ENCODE results near the gene CCNI.
"Not testable (repeated sequence)": the region's sequence is repeated elsewhere in the genome, so short reads cannot be mapped to it uniquely, and the experiment has no call there.

GRCh38 chr4:77080806-77081205, 5.0 kb upstream of the CCNI start:
- not testable (repeated sequence) for TF ChIP-seq CTCF, EZH2 (IDR thresholded peaks at IDR 0.05)

Data from neural progenitor cell (in vitro differentiated cells).